H9 (cell line): Measurements from ENCODE around the gene TGFA. TPM values are rescaled to one million over a fixed set of nuclear protein-coding genes. Genes with fewer than 3 reads are reported as not detected.
"Not testable (repeated sequence)": the region's sequence is repeated elsewhere in the genome, so short reads cannot be mapped to it uniquely, and the experiment has no call there.

ENCODE experiments used
- DNase-seq: peaks from one replicate; pipeline ENCODE4 v3.0.0-alpha.2; 2017
- H2AFZ ChIP-seq: one replicate; pipeline ENCODE4 v1.6.1; 2013; ENCODE audit warnings: mild to moderate bottlenecking, low read length, control low read depth, moderate library complexity
- H2AK5ac ChIP-seq: 2 replicates; pipeline ENCODE4 v1.6.1; 2013; ENCODE audit warnings: low read length, control low read depth, mixed read lengths; ENCODE audit not compliant: insufficient read length
- H2BK120ac ChIP-seq: one replicate; pipeline ENCODE4 v1.6.1; 2013; ENCODE audit warnings: low read depth, mild to moderate bottlenecking, low read length, control low read depth, inconsistent platforms; ENCODE audit not compliant: poor library complexity, severe bottlenecking
- H2BK12ac ChIP-seq: 2 replicates; pipeline ENCODE4 v1.6.1; 2013; ENCODE audit warnings: low read length, control low read depth, mixed read lengths, low read depth; ENCODE audit not compliant: insufficient read length
- H2BK15ac ChIP-seq: 2 replicates; pipeline ENCODE4 v1.6.1; 2013; ENCODE audit warnings: low read depth, low read length, control low read depth
- H2BK20ac ChIP-seq: one replicate; pipeline ENCODE4 v1.6.1; 2013; ENCODE audit warnings: low read depth, mild to moderate bottlenecking, low read length, control low read depth, inconsistent platforms; ENCODE audit not compliant: poor library complexity, severe bottlenecking
- H2BK5ac ChIP-seq: 2 replicates; pipeline ENCODE4 v1.6.1; 2013; ENCODE audit warnings: low read length, control low read depth, mixed read lengths; ENCODE audit not compliant: insufficient read length
- H3K14ac ChIP-seq: 2 replicates; pipeline ENCODE4 v1.6.1; 2013; ENCODE audit warnings: low read length, control low read depth; ENCODE audit not compliant: insufficient read depth
- H3K18ac ChIP-seq: 2 replicates; pipeline ENCODE4 v1.6.1; 2013; ENCODE audit warnings: low read depth, mild to moderate bottlenecking, mixed read lengths, low read length, control low read depth; ENCODE audit not compliant: insufficient read length
- H3K23ac ChIP-seq: 2 replicates; pipeline ENCODE4 v1.6.1; 2013; ENCODE audit warnings: low read length, control low read depth, mixed read lengths, low read depth; ENCODE audit not compliant: insufficient read length
- H3K23me2 ChIP-seq: 2 replicates; pipeline ENCODE4 v1.6.1; 2013; ENCODE audit warnings: low read depth, mild to moderate bottlenecking, mixed read lengths, low read length, control low read depth; ENCODE audit not compliant: insufficient read length, poor library complexity, severe bottlenecking
- H3K27ac ChIP-seq: 2 replicates; pipeline ENCODE4 v1.5.1; 2013; ENCODE audit warnings: low read length, control low read depth, mixed read lengths, low read depth; ENCODE audit not compliant: insufficient read length
- H3K27me3 ChIP-seq: 2 replicates; pipeline ENCODE4 v1.6.1; 2013; ENCODE audit warnings: low read length, control low read depth, inconsistent platforms; ENCODE audit not compliant: insufficient read depth
- H3K4ac ChIP-seq: 2 replicates; pipeline ENCODE4 v1.6.1; 2013; ENCODE audit warnings: low read depth, mild to moderate bottlenecking, control low read depth, inconsistent platforms, low read length, moderate library complexity
- H3K4me1 ChIP-seq: 2 replicates; pipeline ENCODE4 v1.6.1; 2013; ENCODE audit warnings: low read length, control low read depth, inconsistent platforms; ENCODE audit not compliant: insufficient read depth
- H3K4me2 ChIP-seq: 2 replicates; pipeline ENCODE4 v1.6.1; 2013; ENCODE audit warnings: low read length, control low read depth, mixed read lengths; ENCODE audit not compliant: insufficient read length, insufficient read depth
- H3K56ac ChIP-seq: 2 replicates; pipeline ENCODE4 v1.6.1; 2013; ENCODE audit warnings: low read depth, mild to moderate bottlenecking, mixed read lengths, low read length, control low read depth; ENCODE audit not compliant: insufficient read length
- H3K79me1 ChIP-seq: 2 replicates; pipeline ENCODE4 v1.6.1; 2013; ENCODE audit warnings: low read depth, mild to moderate bottlenecking, moderate library complexity, low read length, control low read depth, inconsistent platforms; ENCODE audit not compliant: insufficient read depth, poor library complexity, severe bottlenecking
- H3K79me2 ChIP-seq: 2 replicates; pipeline ENCODE4 v1.6.1; 2013; ENCODE audit warnings: low read length, control low read depth, inconsistent platforms; ENCODE audit not compliant: insufficient read depth
- H3K9ac ChIP-seq: 2 replicates; pipeline ENCODE4 v1.6.1; 2013; ENCODE audit warnings: low read length, control low read depth, mixed read lengths; ENCODE audit not compliant: insufficient read length; ENCODE audit errors: extremely low read depth
- H3K9me3 ChIP-seq: one replicate; pipeline ENCODE4 v1.6.1; 2013; ENCODE audit warnings: low read depth, low read length, inconsistent platforms; ENCODE audit not compliant: control insufficient read depth
- H3T11ph ChIP-seq: one replicate; pipeline ENCODE4 v1.6.1; 2013; ENCODE audit warnings: mild to moderate bottlenecking, low read length, control low read depth, inconsistent platforms
- H4K20me1 ChIP-seq: one replicate; pipeline ENCODE4 v1.6.1; 2013; ENCODE audit not compliant: control insufficient read depth, insufficient read length, insufficient read depth
- H4K5ac ChIP-seq: 2 replicates; pipeline ENCODE4 v1.6.1; 2013; ENCODE audit warnings: low read depth, mild to moderate bottlenecking, mixed read lengths, low read length, control low read depth; ENCODE audit not compliant: insufficient read length
- H4K8ac ChIP-seq: replicated peaks from 2 replicates; pipeline ENCODE4 v1.6.1; 2013; ENCODE audit warnings: low read length, control low read depth, mixed read lengths, low read depth; ENCODE audit not compliant: insufficient read length
- H4K91ac ChIP-seq: 2 replicates; pipeline ENCODE4 v1.6.1; 2013; ENCODE audit warnings: low read depth, mild to moderate bottlenecking, moderate library complexity, mixed read lengths, low read length, control low read depth; ENCODE audit not compliant: insufficient read length
- H3K27ac Mint-ChIP-seq, 3 experiments: 2 replicates in 2 of 3; 3 replicates in 1 of 3; pipeline ENCODE4 v1.8.0; 2020 to 2021; ENCODE audit warnings: mixed read lengths in 3 of 3, mild to moderate bottlenecking in 1 of 3, moderate library complexity in 1 of 3
- H3K27me3 Mint-ChIP-seq: 2 replicates; pipeline ENCODE4 v1.8.0; 2021; ENCODE audit warnings: low read depth, mild to moderate bottlenecking, moderate library complexity, mixed read lengths
- H3K36me3 Mint-ChIP-seq, 3 experiments: 2 replicates in 2 of 3; 3 replicates in 1 of 3; pipeline ENCODE4 v1.8.0; 2020 to 2021; ENCODE audit warnings: low read depth in 3 of 3, mixed read lengths in 3 of 3; ENCODE audit not compliant: insufficient read depth in 1 of 3
- H3K4me1 Mint-ChIP-seq, 2 experiments: 2 replicates each; pipeline ENCODE4 v1.8.0; 2020; ENCODE audit warnings: mixed read lengths in 2 of 2
- H3K4me3 Mint-ChIP-seq, 2 experiments: 2 replicates in 1 of 2; 3 replicates in 1 of 2; pipeline ENCODE4 v1.8.0; 2020 to 2021; ENCODE audit warnings: mild to moderate bottlenecking in 2 of 2, mixed read lengths in 2 of 2, moderate library complexity in 1 of 2
- H3K9me3 Mint-ChIP-seq, 2 experiments: 2 replicates in 1 of 2; 3 replicates in 1 of 2; pipeline ENCODE4 v1.8.0; 2020; ENCODE audit warnings: mild to moderate bottlenecking in 2 of 2, mixed read lengths in 2 of 2, moderate library complexity in 1 of 2
- CTCF ChIP-seq: fragments of 200-600 bp; sonication (generic); conservative IDR thresholded peaks from 3 replicates; pipeline ENCODE4 v1.8.0; 2021; ENCODE audit warnings: antibody characterized with exemption, mild to moderate bottlenecking
- WGBS: extraction: QIAGEN DNeasy Blood & Tissue Kit; methylation state at CpG from one replicate; pipeline ENCODE4 v1.1.7; 2013; ENCODE audit warnings: missing lambda C conversion rate, low lambda C conversion rate, mixed read lengths; ENCODE audit not compliant: insufficient read length; ENCODE audit errors: extremely low coverage; 5-methylcytosine and 5-hydroxymethylcytosine counted together
- total RNA-seq: library from RNA; stranded (reverse); gene quantifications from 2 replicates; pipeline ENCODE4 v1.2.1, GENCODE V29; 2021

Gene TGFA
- total RNA-seq, 1 experiment from 2014 or later: 3.3 TPM

- Histone ChIP-seq H3K14ac (no peak overlapping the region), H3K27me3 (no peaks in the 10 kb centered on the region), H4K8ac (no peak overlapping the region), H3K23ac (no peak overlapping the region), H3K23me2 (no peaks in the 10 kb centered on the region), H2BK12ac (no peak overlapping the region), H2AK5ac (no peak overlapping the region), H4K91ac (no peak overlapping the region), H3K9ac (no peak overlapping the region), H3K4me1 (no peaks in the 10 kb centered on the region), H3K79me2 (no peaks in the 10 kb centered on the region), H3K56ac (no peak overlapping the region), H3K79me1 (no peaks in the 10 kb centered on the region), H4K5ac (no peak overlapping the region), H3K4me2 (no peak overlapping the region), H2BK15ac (no peak overlapping the region), H4K20me1 (no peaks in the 10 kb centered on the region), H2BK20ac (no peak overlapping the region), H2BK5ac (no peak overlapping the region), H3K18ac (no peak overlapping the region), H3K4ac (no peak overlapping the region), H3K9me3 (no peaks in the 10 kb centered on the region), H2BK120ac (no peak overlapping the region), H3T11ph (no peak overlapping the region), H2AFZ (no peak overlapping the region), H3K27ac (no peak overlapping the region)
- WGBS: no CpG with 5 or more reads among the region's 3 CpGs
- H3K4me3 Mint-ChIP-seq: no peak overlapping the region
- no peak for TF ChIP-seq CTCF
- no peaks in the 10 kb centered on the region for H3K36me3 Mint-ChIP-seq
- DNase-seq: no peak
- no peaks in the 10 kb centered on the region; the same call in none of the 2 replicates for H3K27me3 Mint-ChIP-seq
- H3K27ac Mint-ChIP-seq: no peak overlapping the region
- peaks cover 6 to 11% of the 10 kb centered on the region in 2 experiments for H3K4me1 Mint-ChIP-seq
- H3K9me3 Mint-ChIP-seq: no peaks in the 10 kb centered on the region
These were observed 86.4 kb downstream of the TGFA start for GRCh38 chr2:70467237-70467636.

- H3K4me3 Mint-ChIP-seq, H3T11ph ChIP-seq, H3K79me2 ChIP-seq, H2BK20ac ChIP-seq, H3K14ac ChIP-seq, H3K27me3 Mint-ChIP-seq, H2AFZ ChIP-seq, H3K18ac ChIP-seq, H2BK5ac ChIP-seq, H3K27ac Mint-ChIP-seq, H2BK120ac ChIP-seq, H3K9me3 ChIP-seq, H4K91ac ChIP-seq, H3K9ac ChIP-seq, H4K20me1 ChIP-seq, H2BK12ac ChIP-seq, DNase-seq, H4K8ac ChIP-seq, H3K27me3 ChIP-seq, H3K56ac ChIP-seq, H3K79me1 ChIP-seq, H2BK15ac ChIP-seq, H3K27ac ChIP-seq, H3K9me3 Mint-ChIP-seq, H3K4ac ChIP-seq, H4K5ac ChIP-seq, H3K23me2 ChIP-seq, H3K4me2 ChIP-seq, H3K4me1 ChIP-seq, H2AK5ac ChIP-seq, H3K36me3 Mint-ChIP-seq, H3K23ac ChIP-seq: not testable (repeated sequence)
- H3K4me1 Mint-ChIP-seq: peaks cover 8 to 16% of the 10 kb centered on the region in 2 experiments
- no CpG with 5 or more reads among the region's 4 CpGs for WGBS
These were observed 87.0 kb downstream of the TGFA start for GRCh38 chr2:70466647-70467046.
